ENCODE measurements around the gene BRAT1. TPM values are rescaled to one million over a fixed set of nuclear protein-coding genes. Genes with fewer than 3 reads are reported as not detected.

Gene BRAT1
- total RNA-seq, 1 experiment from 2014 or later: 50.0 TPM

- no peak overlapping the region for H3K27ac Mint-ChIP-seq
- no peaks in the 10 kb centered on the region for H3K27me3 Mint-ChIP-seq (ENCODE audit: low read depth)
- no peaks in the 10 kb centered on the region for H3K4me1 Mint-ChIP-seq
- ATAC-seq: no peak
- no peak for DNase-seq (ENCODE audit: low spot score)
- CTCF ChIA-PET: no interaction called here
- no peak overlapping the region for H3K4me3 Mint-ChIP-seq
- H3K9me3 Mint-ChIP-seq: no peaks in the 10 kb centered on the region
- H3K36me3 Mint-ChIP-seq: peaks cover 13% of the 10 kb centered on the region
- POLR2A ChIA-PET: no interaction called here
- TF ChIP-seq ZNF532 (CRISPR knock-in tag; IDR thresholded peaks at IDR 0.05; ENCODE audit: borderline replicate concordance): no peak
- no peak for TF ChIP-seq FOXP1 (CRISPR knock-in tag; IDR thresholded peaks at IDR 0.05; ENCODE audit: borderline replicate concordance)
- TF ChIP-seq USF2 (CRISPR knock-in tag; IDR thresholded peaks at IDR 0.05): no peak
- no peak for TF ChIP-seq JUN (CRISPR knock-in tag; IDR thresholded peaks at IDR 0.05)
- TF ChIP-seq NFE2L1 (CRISPR knock-in tag; IDR thresholded peaks at IDR 0.05): no peak
- no peak for TF ChIP-seq MYBL2 (CRISPR knock-in tag; IDR thresholded peaks at IDR 0.05)
- TF ChIP-seq ZNF281 (CRISPR knock-in tag; IDR thresholded peaks at IDR 0.05): no peak
- no peak for TF ChIP-seq ZNF396 (CRISPR knock-in tag; IDR thresholded peaks at IDR 0.05; ENCODE audit: borderline replicate concordance)
- no peak for TF ChIP-seq TP53 (CRISPR knock-in tag; IDR thresholded peaks at IDR 0.05)
- TF ChIP-seq ATF1 (CRISPR knock-in tag; IDR thresholded peaks at IDR 0.05): no peak
- no peak for TF ChIP-seq RORB (CRISPR knock-in tag; IDR thresholded peaks at IDR 0.05)
- no peak for TF ChIP-seq AR (CRISPR knock-in tag; IDR thresholded peaks at IDR 0.05)
- TF ChIP-seq GRHL2 (CRISPR knock-in tag; IDR thresholded peaks at IDR 0.05; ENCODE audit: insufficient replicate concordance, severe bottlenecking): no peak
These were observed 14.7 kb downstream of the BRAT1 start for GRCh38 chr7:2540641-2541051.

GRCh38 chr7:2540133-2540532 is 15.2 kb downstream of the BRAT1 start:
- CTCF ChIA-PET: no interaction called here
- H3K9me3 Mint-ChIP-seq: no peaks in the 10 kb centered on the region
- no peaks in the 10 kb centered on the region for H3K4me1 Mint-ChIP-seq
- H3K27me3 Mint-ChIP-seq (ENCODE audit: low read depth): no peaks in the 10 kb centered on the region
- no peak for DNase-seq (ENCODE audit: low spot score)
- H3K4me3 Mint-ChIP-seq: no peak overlapping the region
- POLR2A ChIA-PET: interaction anchor here (1.1 kb wide), 1 partner anchor 60 kb away, joined by 3 read pairs; no protein-coding TSS in a partner anchor
- no peak for ATAC-seq
- TF ChIP-seq SMAD3 (CRISPR knock-in tag; IDR thresholded peaks at IDR 0.05; ENCODE audit: borderline replicate concordance) (no peak), CBFB (CRISPR knock-in tag; IDR thresholded peaks at IDR 0.05; ENCODE audit: low read depth) (no peak), ZNF416 (CRISPR knock-in tag; IDR thresholded peaks at IDR 0.05) (no peak)
- no peak overlapping the region for H3K27ac Mint-ChIP-seq
- peaks cover 12% of the 10 kb centered on the region for H3K36me3 Mint-ChIP-seq

Measured in WTC11 (cell line).